Measurements from ENCODE around the gene PDE8A. TPM values are rescaled to one million over a fixed set of nuclear protein-coding genes. Genes with fewer than 3 reads are reported as not detected.
"Not testable (repeated sequence)": the region's sequence is repeated elsewhere in the genome, so short reads cannot be mapped to it uniquely, and the experiment has no call there.

Gene PDE8A
- total RNA-seq, 1 donor from 2014 or later, result 11.4 TPM

DNA sequence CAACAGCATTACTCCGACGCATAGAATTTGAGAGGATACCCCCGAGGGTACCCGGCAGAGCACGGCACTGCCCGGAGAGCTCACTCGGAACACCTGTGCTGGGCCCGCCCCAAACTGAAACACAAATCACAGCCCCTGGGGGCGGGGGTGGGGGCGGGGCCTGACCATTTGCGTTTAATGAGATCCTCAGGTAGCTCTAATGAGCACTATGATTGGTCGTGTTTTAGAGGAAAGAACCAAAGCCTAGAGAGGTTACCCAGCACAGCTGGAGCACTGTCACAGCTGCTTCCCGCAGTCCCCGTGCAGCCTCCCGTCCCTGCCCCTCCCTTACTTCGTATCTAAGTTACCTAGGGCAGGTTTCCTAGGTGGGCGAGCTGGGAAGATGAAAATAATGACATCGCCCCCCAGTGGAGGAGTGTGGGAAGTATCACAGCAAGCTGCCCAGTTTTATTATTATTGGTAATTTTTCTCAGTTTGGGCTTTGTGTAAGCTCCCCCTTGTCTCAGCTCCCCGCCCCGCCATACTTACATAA is 187.1 kb downstream of the PDE8A start:
- Histone ChIP-seq H3K4me2 (peak overlapping the region; percentile 77), H3K36me3 (no peaks in the 10 kb centered on the region), H3K9me3 (ENCODE audit: low read depth) (peaks cover 6% of the 10 kb centered on the region), H3K4me3 (peak overlapping the region; percentile 54), H2AFZ (replicated peaks) (peak overlapping the region; percentile 78), H3K9ac (no peak overlapping the region), H3K27ac (no peak overlapping the region), H3K4me1 (peaks cover 3% of the 10 kb centered on the region), H3K79me2 (ENCODE audit: low read depth) (no peaks in the 10 kb centered on the region), H4K20me1 (ENCODE audit: low read depth) (no peaks in the 10 kb centered on the region), H3K27me3 (peaks cover 4% of the 10 kb centered on the region), H3F3A (ENCODE audit: low read depth) (no peaks in the 10 kb centered on the region)
- peak; percentile 62 for DNase-seq (ENCODE audit: low spot score)
- H3K27me3 Mint-ChIP-seq (ENCODE audit: insufficient read depth, low read depth), result peaks cover 4% of the 10 kb centered on the region
- no peak overlapping the region for H3K27ac Mint-ChIP-seq
- H3K4me3 Mint-ChIP-seq, result no peak overlapping the region
- H3K4me1 Mint-ChIP-seq, result no peaks in the 10 kb centered on the region
- no peaks in the 10 kb centered on the region for H3K36me3 Mint-ChIP-seq
- no peak for TF ChIP-seq EZH2phosphoT487 (IDR thresholded peaks at IDR 0.05)
- TF ChIP-seq EZH2 (IDR thresholded peaks at IDR 0.05), result no peak
- TF ChIP-seq, protein P1, sequence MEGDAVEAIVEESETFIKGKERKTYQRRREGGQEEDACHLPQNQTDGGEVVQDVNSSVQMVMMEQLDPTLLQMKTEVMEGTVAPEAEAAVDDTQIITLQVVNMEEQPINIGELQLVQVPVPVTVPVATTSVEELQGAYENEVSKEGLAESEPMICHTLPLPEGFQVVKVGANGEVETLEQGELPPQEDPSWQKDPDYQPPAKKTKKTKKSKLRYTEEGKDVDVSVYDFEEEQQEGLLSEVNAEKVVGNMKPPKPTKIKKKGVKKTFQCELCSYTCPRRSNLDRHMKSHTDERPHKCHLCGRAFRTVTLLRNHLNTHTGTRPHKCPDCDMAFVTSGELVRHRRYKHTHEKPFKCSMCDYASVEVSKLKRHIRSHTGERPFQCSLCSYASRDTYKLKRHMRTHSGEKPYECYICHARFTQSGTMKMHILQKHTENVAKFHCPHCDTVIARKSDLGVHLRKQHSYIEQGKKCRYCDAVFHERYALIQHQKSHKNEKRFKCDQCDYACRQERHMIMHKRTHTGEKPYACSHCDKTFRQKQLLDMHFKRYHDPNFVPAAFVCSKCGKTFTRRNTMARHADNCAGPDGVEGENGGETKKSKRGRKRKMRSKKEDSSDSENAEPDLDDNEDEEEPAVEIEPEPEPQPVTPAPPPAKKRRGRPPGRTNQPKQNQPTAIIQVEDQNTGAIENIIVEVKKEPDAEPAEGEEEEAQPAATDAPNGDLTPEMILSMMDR (IDR thresholded peaks at IDR 0.05), result peak; percentile 72
- peaks cover 36% of the 10 kb centered on the region for H3K9me3 Mint-ChIP-seq

DNA sequence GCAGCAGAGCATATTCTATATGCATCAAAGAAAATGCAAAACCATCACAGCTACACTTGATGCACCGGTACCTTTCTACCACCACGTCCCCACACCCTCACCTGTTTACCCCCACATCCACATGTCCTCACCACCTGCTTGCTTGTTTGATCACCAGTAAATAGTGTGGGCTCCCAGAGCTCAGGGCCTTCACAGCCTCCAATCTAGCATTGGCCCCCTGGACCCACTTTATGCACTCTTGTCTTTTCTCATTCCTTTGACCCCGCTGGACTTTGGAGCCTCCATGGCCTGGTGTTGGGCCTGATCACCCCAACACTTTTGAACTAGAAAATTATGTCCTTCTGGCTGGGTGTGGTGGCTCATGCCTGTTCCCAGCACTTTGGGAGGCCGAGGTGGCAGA is 190.1 kb downstream of the PDE8A start:
- H4K20me1 ChIP-seq (ENCODE audit: low read depth), result no peaks in the 10 kb centered on the region
- H3K36me3 ChIP-seq, result no peaks in the 10 kb centered on the region
- no peaks in the 10 kb centered on the region for H3F3A ChIP-seq (ENCODE audit: low read depth)
- H2AFZ ChIP-seq (replicated peaks), result no peak overlapping the region
- H3K27ac ChIP-seq, result no peak overlapping the region
- TF ChIP-seq EZH2 (IDR thresholded peaks at IDR 0.05) (no peak), EZH2phosphoT487 (IDR thresholded peaks at IDR 0.05) (no peak)
- TF ChIP-seq, protein P1 (IDR thresholded peaks at IDR 0.05), result no peak
- peaks cover 3% of the 10 kb centered on the region for H3K9me3 ChIP-seq (ENCODE audit: low read depth)
- H3K4me1 Mint-ChIP-seq, result no peaks in the 10 kb centered on the region
- H3K4me1 ChIP-seq, result peaks cover 3% of the 10 kb centered on the region
- no peak for DNase-seq (ENCODE audit: low spot score)
- peaks cover 6% of the 10 kb centered on the region for H3K27me3 Mint-ChIP-seq (ENCODE audit: insufficient read depth, low read depth)
- no peak overlapping the region for H3K9ac ChIP-seq
- H3K9me3 Mint-ChIP-seq, result peaks cover 26% of the 10 kb centered on the region
- no peak overlapping the region for H3K4me3 ChIP-seq
- H3K79me2 ChIP-seq (ENCODE audit: low read depth), result no peaks in the 10 kb centered on the region
- H3K4me3 Mint-ChIP-seq, result no peak overlapping the region
- H3K36me3 Mint-ChIP-seq, result no peaks in the 10 kb centered on the region
- peaks cover 4% of the 10 kb centered on the region for H3K27me3 ChIP-seq
- H3K27ac Mint-ChIP-seq, result no peak overlapping the region
- H3K4me2 ChIP-seq, result no peak overlapping the region

DNA sequence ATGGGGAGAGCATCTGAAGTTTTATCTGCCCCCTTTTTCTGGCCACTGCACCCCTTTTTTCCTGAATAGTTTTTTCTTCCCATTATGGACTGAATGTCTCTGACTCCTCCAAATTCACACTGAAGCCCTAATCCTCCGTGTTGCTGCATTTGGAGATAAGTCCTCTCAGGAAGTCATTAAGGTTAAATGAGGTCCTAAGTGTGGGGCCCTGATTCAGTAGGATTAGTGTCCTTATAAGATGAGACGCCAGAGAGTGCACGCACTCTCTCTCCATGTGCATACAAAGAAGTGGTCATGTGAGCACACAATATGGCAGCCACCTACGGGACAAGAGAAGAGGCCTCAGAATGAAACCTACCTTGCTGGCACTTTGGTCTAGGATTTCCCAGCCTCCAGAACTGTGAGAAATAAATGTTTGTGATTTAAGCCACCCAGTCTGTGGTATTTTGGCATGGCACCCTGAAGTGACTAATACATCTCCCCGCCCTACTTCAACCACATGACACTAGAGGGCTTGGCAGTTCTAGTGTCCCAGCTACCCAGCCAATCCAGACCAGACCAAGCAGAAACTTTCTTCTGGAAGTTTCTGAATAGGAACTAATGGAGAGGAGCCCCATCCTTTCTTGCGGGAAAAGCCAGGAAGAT is 191.3 kb downstream of the PDE8A start:
- no peak overlapping the region for H3K4me3 ChIP-seq
- H3K27me3 ChIP-seq, result peaks cover 4% of the 10 kb centered on the region
- Mint-ChIP-seq H3K4me1 (peaks cover 3% of the 10 kb centered on the region), H3K27me3 (ENCODE audit: insufficient read depth, low read depth) (peaks cover 8% of the 10 kb centered on the region), H3K9me3 (peaks cover 26% of the 10 kb centered on the region), H3K4me3 (no peak overlapping the region), H3K36me3 (no peaks in the 10 kb centered on the region), H3K27ac (no peak overlapping the region)
- H3K79me2 ChIP-seq (ENCODE audit: low read depth), result no peaks in the 10 kb centered on the region
- no peaks in the 10 kb centered on the region for H3K36me3 ChIP-seq
- no peak overlapping the region for H3K9ac ChIP-seq
- no peak overlapping the region for H3K4me2 ChIP-seq
- H3K27ac ChIP-seq, result no peak overlapping the region
- H4K20me1 ChIP-seq (ENCODE audit: low read depth), result no peaks in the 10 kb centered on the region
- peaks cover 3% of the 10 kb centered on the region for H3K4me1 ChIP-seq
- TF ChIP-seq EZH2 (IDR thresholded peaks at IDR 0.05), result no peak
- TF ChIP-seq, protein P1 (IDR thresholded peaks at IDR 0.05), result no peak
- no peak for TF ChIP-seq EZH2phosphoT487 (IDR thresholded peaks at IDR 0.05)
- no peak overlapping the region for H2AFZ ChIP-seq (replicated peaks)
- no peaks in the 10 kb centered on the region for H3F3A ChIP-seq (ENCODE audit: low read depth)
- no peak for DNase-seq (ENCODE audit: low spot score)
- peaks cover 3% of the 10 kb centered on the region for H3K9me3 ChIP-seq (ENCODE audit: low read depth)

DNA sequence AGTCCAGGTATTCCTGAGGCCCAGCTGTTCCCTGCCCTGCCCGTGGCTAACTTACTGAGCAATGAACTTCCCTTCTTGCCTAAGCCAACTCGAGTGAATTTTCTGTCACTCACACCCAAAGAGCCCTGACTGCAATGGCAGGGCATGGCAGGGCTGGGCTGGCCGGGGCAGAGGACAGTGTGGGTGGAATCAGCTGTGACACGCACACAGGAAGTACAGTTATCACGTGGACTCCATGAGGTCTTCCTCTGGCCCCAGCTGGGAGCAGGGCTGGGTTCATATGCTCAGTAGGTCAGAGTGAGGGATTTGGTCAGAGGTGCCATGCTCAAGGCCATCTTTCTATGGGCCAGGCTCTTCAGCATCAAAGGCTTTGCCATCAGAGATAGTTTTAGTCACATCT is 192.0 kb downstream of the PDE8A start:
- DNase-seq (ENCODE audit: low spot score); H3K36me3 Mint-ChIP-seq; H3K4me1 ChIP-seq; H3K27me3 Mint-ChIP-seq (ENCODE audit: insufficient read depth, low read depth); H3K36me3 ChIP-seq; H3K4me3 ChIP-seq; H3K27ac Mint-ChIP-seq; H3K4me2 ChIP-seq; H2AFZ ChIP-seq (replicated peaks); H3K79me2 ChIP-seq (ENCODE audit: low read depth); H3K27me3 ChIP-seq; H4K20me1 ChIP-seq (ENCODE audit: low read depth); H3K4me1 Mint-ChIP-seq; H3K9ac ChIP-seq; H3K4me3 Mint-ChIP-seq; H3K27ac ChIP-seq; H3F3A ChIP-seq (ENCODE audit: low read depth); H3K9me3 ChIP-seq (ENCODE audit: low read depth): not testable (repeated sequence)
- H3K9me3 Mint-ChIP-seq, result peaks cover 26% of the 10 kb centered on the region

Data from neural progenitor cell (in vitro differentiated cells).